Activated T-cell treated with anti-CD3 and anti-CD28 coated beads, Interleukin-2, amount 50 U/mL, for 72 hours (primary cell): ENCODE results near the gene CLHC1. TPM values are rescaled to one million over a fixed set of nuclear protein-coding genes. Genes with fewer than 3 reads are reported as not detected.
"Not testable (repeated sequence)": the region's sequence is repeated elsewhere in the genome, so short reads cannot be mapped to it uniquely, and the experiment has no call there.

Experiments used
- ATAC-seq, 2 donors: fragments of 150-1000 bp; cut with Tn5 transposase; replicated peaks in 1 of 2; 2 replicates each; pipeline ENCODE4 v1.10.0; 2021; ENCODE audit warnings: moderate library complexity in 2 of 2, mild to moderate bottlenecking in 1 of 2
- DNase-seq, 2 donors: peaks; one replicate each; pipeline ENCODE4 v3.0.0; 2021 to 2022; ENCODE audit warnings: mixed read lengths in 1 of 2
- H3K27ac Mint-ChIP-seq: one replicate; pipeline ENCODE4 v1.8.0; 2022; ENCODE audit warnings: mild to moderate bottlenecking, moderate library complexity, mixed read lengths
- H3K27me3 Mint-ChIP-seq: one replicate; pipeline ENCODE4 v1.8.0; 2022; ENCODE audit warnings: low read depth, mixed read lengths
- H3K36me3 Mint-ChIP-seq, 2 donors: one replicate each; pipeline ENCODE4 v1.8.0; 2022; ENCODE audit warnings: mixed read lengths in 2 of 2, mild to moderate bottlenecking in 1 of 2; ENCODE audit not compliant: insufficient read depth in 2 of 2
- H3K4me1 Mint-ChIP-seq: one replicate; pipeline ENCODE4 v1.8.0; 2022; ENCODE audit warnings: low read depth, mixed read lengths
- H3K4me3 Mint-ChIP-seq, 2 donors: one replicate each; pipeline ENCODE4 v1.8.0; 2022; ENCODE audit warnings: mild to moderate bottlenecking in 2 of 2, mixed read lengths in 2 of 2, moderate library complexity in 2 of 2
- H3K9me3 Mint-ChIP-seq, 2 donors: one replicate each; pipeline ENCODE4 v1.8.0; 2022; ENCODE audit warnings: mixed read lengths in 2 of 2
- total RNA-seq, 2 donors: library from RNA; stranded (reverse); gene quantifications; one replicate each; pipeline ENCODE4 v1.2.3, GENCODE V29; 2022

The CLHC1 gene
- total RNA-seq, 2 donors from 2014 or later = 12.3 to 15.5 TPM

- H3K4me1 Mint-ChIP-seq = peaks cover 47% of the 10 kb centered on the region
- H3K4me3 Mint-ChIP-seq = peak overlapping the region; percentile 13 to 50
- peak overlapping the region; percentile 33 for H3K27ac Mint-ChIP-seq
- not testable (repeated sequence) for ATAC-seq, H3K9me3 Mint-ChIP-seq, DNase-seq, H3K27me3 Mint-ChIP-seq, H3K36me3 Mint-ChIP-seq
These were observed 4.5 kb downstream of the CLHC1 start for GRCh38 chr2:55227437-55228225.

- Mint-ChIP-seq H3K27me3 (no peaks in the 10 kb centered on the region), H3K4me3 (no peak overlapping the region), H3K4me1 (peaks cover 57% of the 10 kb centered on the region), H3K27ac (no peak overlapping the region), H3K36me3 (peaks cover 2 to 4% of the 10 kb centered on the region in 2 donors), H3K9me3 (no peaks in the 10 kb centered on the region)
- ATAC-seq = no peak
- DNase-seq = no peak
These were observed 6.5 kb downstream of the CLHC1 start for GRCh38 chr2:55225481-55226020.

GRCh38 chr2:55224761-55225261, 7.3 kb downstream of the CLHC1 start:
- no peak for ATAC-seq
- Mint-ChIP-seq H3K36me3 (peaks cover 2 to 4% of the 10 kb centered on the region in 2 donors), H3K27me3 (no peaks in the 10 kb centered on the region), H3K27ac (no peak overlapping the region), H3K4me1 (peaks cover 57% of the 10 kb centered on the region), H3K9me3 (no peaks in the 10 kb centered on the region), H3K4me3 (no peak overlapping the region)
- no peak for DNase-seq

GRCh38 chr2:55223958-55224760, 7.9 kb downstream of the CLHC1 start:
- ATAC-seq (no peak), DNase-seq (no peak)
- peak overlapping the region; percentile 85 for H3K27ac Mint-ChIP-seq
- H3K9me3 Mint-ChIP-seq = no peaks in the 10 kb centered on the region
- H3K36me3 Mint-ChIP-seq = peaks cover 1 to 4% of the 10 kb centered on the region in 2 donors
- peaks cover 52% of the 10 kb centered on the region for H3K4me1 Mint-ChIP-seq
- H3K4me3 Mint-ChIP-seq = peak overlapping the region; percentile 79 to 85
- no peaks in the 10 kb centered on the region for H3K27me3 Mint-ChIP-seq

GRCh38 chr2:55213822-55214221, 18.3 kb downstream of the CLHC1 start:
- no peaks in the 10 kb centered on the region for H3K27me3 Mint-ChIP-seq
- no peaks in the 10 kb centered on the region for H3K9me3 Mint-ChIP-seq
- H3K4me3 Mint-ChIP-seq = no peak overlapping the region
- no peak for DNase-seq
- H3K27ac Mint-ChIP-seq = no peak overlapping the region
- H3K4me1 Mint-ChIP-seq = no peaks in the 10 kb centered on the region
- ATAC-seq = no peak
- peaks cover 0 to 2% of the 10 kb centered on the region in 2 donors for H3K36me3 Mint-ChIP-seq

GRCh38 chr2:55204950-55205349, 27.1 kb downstream of the CLHC1 start:
- no peak for DNase-seq
- H3K27ac Mint-ChIP-seq = no peak overlapping the region
- ATAC-seq = no peak
- H3K4me1 Mint-ChIP-seq = no peaks in the 10 kb centered on the region
- no peaks in the 10 kb centered on the region for H3K27me3 Mint-ChIP-seq
- peaks cover 2 to 7% of the 10 kb centered on the region in 2 donors for H3K9me3 Mint-ChIP-seq
- H3K36me3 Mint-ChIP-seq = peaks cover 14 to 20% of the 10 kb centered on the region in 2 donors
- H3K4me3 Mint-ChIP-seq = no peak overlapping the region

GRCh38 chr2:55204536-55204935, 27.6 kb downstream of the CLHC1 start:
- H3K27me3 Mint-ChIP-seq = no peaks in the 10 kb centered on the region
- H3K36me3 Mint-ChIP-seq = peaks cover 17 to 21% of the 10 kb centered on the region in 2 donors
- ATAC-seq = no peak
- DNase-seq = no peak
- peaks cover 2 to 10% of the 10 kb centered on the region in 2 donors for H3K9me3 Mint-ChIP-seq
- H3K27ac Mint-ChIP-seq = no peak overlapping the region
- no peak overlapping the region for H3K4me3 Mint-ChIP-seq
- no peaks in the 10 kb centered on the region for H3K4me1 Mint-ChIP-seq

GRCh38 chr2:55200416-55200815, 31.7 kb downstream of the CLHC1 start:
- Mint-ChIP-seq H3K27ac (no peak overlapping the region), H3K36me3 (peaks cover 20 to 29% of the 10 kb centered on the region in 2 donors), H3K4me1 (no peaks in the 10 kb centered on the region), H3K9me3 (peaks cover 2 to 10% of the 10 kb centered on the region in 2 donors), H3K4me3 (no peak overlapping the region), H3K27me3 (no peaks in the 10 kb centered on the region)
- DNase-seq (no peak), ATAC-seq (no peak)

- Mint-ChIP-seq H3K9me3 (peaks cover under 1 to 3% of the 10 kb centered on the region in 2 donors), H3K27me3 (no peaks in the 10 kb centered on the region), H3K36me3 (peaks cover 13 to 22% of the 10 kb centered on the region in 2 donors), H3K4me1 (no peaks in the 10 kb centered on the region), H3K4me3 (no peak overlapping the region), H3K27ac (no peak overlapping the region)
- DNase-seq (no peak), ATAC-seq (no peak)
These were observed 35.6 kb downstream of the CLHC1 start for GRCh38 chr2:55196526-55196925.

- ATAC-seq, H3K27ac Mint-ChIP-seq, H3K27me3 Mint-ChIP-seq: not testable (repeated sequence)
These were observed 40.2 kb downstream of the CLHC1 start for GRCh38 chr2:55191888-55192287.

GRCh38 chr2:55186837-55187236, 45.3 kb downstream of the CLHC1 start:
- not testable (repeated sequence) for H3K36me3 Mint-ChIP-seq, H3K4me1 Mint-ChIP-seq, H3K27ac Mint-ChIP-seq, H3K4me3 Mint-ChIP-seq, H3K27me3 Mint-ChIP-seq, H3K9me3 Mint-ChIP-seq, DNase-seq, ATAC-seq

More at GRCh38 chr2:55191888-55192287, 40.2 kb downstream of the CLHC1 start:
- H3K4me3 Mint-ChIP-seq, DNase-seq, H3K4me1 Mint-ChIP-seq, H3K36me3 Mint-ChIP-seq, H3K9me3 Mint-ChIP-seq: not testable (repeated sequence)

- no peak overlapping the region for H3K27ac Mint-ChIP-seq
- no peak overlapping the region for H3K4me3 Mint-ChIP-seq
- no peaks in the 10 kb centered on the region for H3K27me3 Mint-ChIP-seq
- H3K4me1 Mint-ChIP-seq = peaks cover 5% of the 10 kb centered on the region
- ATAC-seq = no peak
- H3K36me3 Mint-ChIP-seq = no peaks in the 10 kb centered on the region
- no peaks in the 10 kb centered on the region for H3K9me3 Mint-ChIP-seq
- DNase-seq = no peak
These were observed 51.7 kb downstream of the CLHC1 start for GRCh38 chr2:55180374-55180773.

- no peak for DNase-seq
- H3K36me3 Mint-ChIP-seq = no peaks in the 10 kb centered on the region
- no peak for ATAC-seq
- H3K4me3 Mint-ChIP-seq = no peak overlapping the region
- H3K27ac Mint-ChIP-seq = no peak overlapping the region
- peaks cover 6% of the 10 kb centered on the region for H3K4me1 Mint-ChIP-seq
- H3K27me3 Mint-ChIP-seq = no peaks in the 10 kb centered on the region
- no peaks in the 10 kb centered on the region for H3K9me3 Mint-ChIP-seq
These were observed 56.0 kb downstream of the CLHC1 start for GRCh38 chr2:55176094-55176415.
